PC-3 (cell line): ENCODE results near the gene C16orf74. TPM values are rescaled to one million over a fixed set of nuclear protein-coding genes. Genes with fewer than 3 reads are reported as not detected.

Source experiments
- ATAC-seq: fragments of 200-7000 bp; cut with Tn5 transposase; 2 replicates; pipeline ENCODE4 v1.9.1; 2020; ENCODE audit warnings: mild to moderate bottlenecking, moderate library complexity
- BruUV-seq: library from RNA; stranded (reverse); fragments of 400-500 nt; replicated peaks from 2 replicates; lab custom pipeline; 2021; lab: Mats Ljungman, UMichigan
- CTCF ChIA-PET: fragments of 300-600 bp; sonication (Branson Sonifier 250); formaldehyde crosslinking; loops from one replicate; lab custom pipeline; 2022; ENCODE audit warnings: antibody characterized with exemption; lab: Charles Lee
- POLR2A ChIA-PET: fragments of 300-600 bp; sonication (Branson Sonifier 250); formaldehyde crosslinking; loops from one replicate; lab custom pipeline; 2022; ENCODE audit warnings: antibody characterized with exemption; ENCODE audit not compliant: unreplicated experiment; lab: Charles Lee
- DNase-seq: peaks from one replicate; pipeline ENCODE4 v3.0.0-alpha.2; 2015
- H2AFZ ChIP-seq: fragments of 300-600 bp; sonication (generic); 2 replicates; pipeline ENCODE4 v1.6.0; 2016; ENCODE audit warnings: antibody characterized with exemption, low read length
- H3F3A ChIP-seq: fragments of 300-600 bp; sonication (generic); one replicate; pipeline ENCODE4 v1.6.0; 2017; ENCODE audit warnings: antibody characterized with exemption, low read length, control low read depth, mild to moderate bottlenecking; ENCODE audit not compliant: unreplicated experiment
- H3K27ac ChIP-seq: fragments of 300-600 bp; sonication (generic); 2 replicates; pipeline ENCODE4 v1.5.1; 2016; ENCODE audit warnings: mild to moderate bottlenecking, low read length
- H3K27me3 ChIP-seq: fragments of 300-600 bp; sonication (generic); 2 replicates; pipeline ENCODE4 v1.6.1; 2016; ENCODE audit warnings: low read length, mixed read lengths
- H3K36me3 ChIP-seq: fragments of 300-600 bp; sonication (generic); 2 replicates; pipeline ENCODE4 v1.6.1; 2016; ENCODE audit warnings: low read depth, mixed run types, low read length, mixed read lengths
- H3K4me1 ChIP-seq: fragments of 300-600 bp; sonication (generic); 2 replicates; pipeline ENCODE4 v1.5.1; 2016; ENCODE audit warnings: low read length; ENCODE audit not compliant: insufficient read depth
- H3K4me2 ChIP-seq: fragments of 300-600 bp; sonication (generic); 2 replicates; pipeline ENCODE4 v1.6.0; 2016; ENCODE audit warnings: low read length
- H3K4me3 ChIP-seq: fragments of 300-600 bp; sonication (generic); 2 replicates; pipeline ENCODE4 v1.5.1; 2016; ENCODE audit warnings: mild to moderate bottlenecking, low read length, mixed read lengths
- H3K79me2 ChIP-seq: fragments of 300-600 bp; sonication (generic); 2 replicates; pipeline ENCODE4 v1.6.1; 2017; ENCODE audit warnings: low read length, mixed read lengths
- H3K9ac ChIP-seq: fragments of 300-600 bp; sonication (generic); 2 replicates; pipeline ENCODE4 v1.6.0; 2016; ENCODE audit warnings: mild to moderate bottlenecking, low read length
- H3K9me2 ChIP-seq: fragments of 300-600 bp; sonication (generic); replicated peaks from 2 replicates; pipeline ENCODE4 v1.6.1; 2016; ENCODE audit warnings: mixed run types, low read length, mixed read lengths
- H3K9me3 ChIP-seq: fragments of 300-600 bp; sonication (generic); 2 replicates; pipeline ENCODE4 v1.6.1; 2016; ENCODE audit warnings: low read length, mixed read lengths
- H4K20me1 ChIP-seq: fragments of 300-600 bp; sonication (generic); 2 replicates; pipeline ENCODE4 v1.6.1; 2016; ENCODE audit warnings: low read length, mixed read lengths
- CTCF ChIP-seq: fragments of 300-600 bp; sonication (generic); conservative IDR thresholded peaks from 2 replicates; pipeline ENCODE4 v1.5.1; 2017; ENCODE audit warnings: antibody characterized with exemption, low read depth, mild to moderate bottlenecking, low read length
- EZH2 ChIP-seq: fragments of 300-600 bp; sonication (generic); IDR thresholded peaks from one replicate; pipeline ENCODE4 v1.6.1; 2017; ENCODE audit warnings: antibody characterized with exemption, mild to moderate bottlenecking, low read length; ENCODE audit not compliant: unreplicated experiment
- EZH2phosphoT487 ChIP-seq: fragments of 300-600 bp; sonication (generic); IDR thresholded peaks from 2 replicates; pipeline ENCODE4 v1.6.1; 2018; ENCODE audit warnings: mild to moderate bottlenecking, antibody characterized with exemption, low read length, borderline replicate concordance
- intact Hi-C: fragments of 100-400 bp; cut with micrococcal nuclease; formaldehyde crosslinking; loops from 2 replicates; pipeline ENCODE4 v1.9.0; 2023
- total RNA-seq: library from RNA; depleted of rRNA; stranded (reverse); fragments of >200 nt; gene quantifications from 2 replicates; pipeline ENCODE4 v1.2.3, GENCODE V29; 2014

Gene C16orf74
- total RNA-seq, 1 experiment from 2014 or later: 71.0 TPM

- H3K79me2 ChIP-seq: no peaks in the 10 kb centered on the region
- DNase-seq: no peak
- no peak overlapping the region for H3K4me3 ChIP-seq
- no peak overlapping the region for H3K4me2 ChIP-seq
- H3K4me1 ChIP-seq: peaks cover 8% of the 10 kb centered on the region
- no peaks in the 10 kb centered on the region for H3K9me3 ChIP-seq
- BruUV-seq: no TSS peak
- POLR2A ChIA-PET: interaction anchor here (0.7 kb wide), 1 partner anchor 147 kb away, joined by 6 read pairs; no protein-coding TSS in a partner anchor
- no peak for TF ChIP-seq CTCF
- no peak for TF ChIP-seq EZH2phosphoT487
- no peak for TF ChIP-seq EZH2
- no peaks in the 10 kb centered on the region for H3K27me3 ChIP-seq
- H4K20me1 ChIP-seq: no peaks in the 10 kb centered on the region
- H3K9ac ChIP-seq: no peak overlapping the region
- intact Hi-C loops: loop anchor here (5.0 kb wide), 1 partner anchor 86 kb away; no protein-coding TSS in a partner anchor
- no peak for ATAC-seq
- no peak overlapping the region for H2AFZ ChIP-seq
- CTCF ChIA-PET: no interaction called here
- no peak overlapping the region for H3K27ac ChIP-seq
- H3K9me2 ChIP-seq: no peaks in the 10 kb centered on the region
- no peaks in the 10 kb centered on the region for H3F3A ChIP-seq
- H3K36me3 ChIP-seq: no peaks in the 10 kb centered on the region
Observed at GRCh38 chr16:85762970-85763369, 12.1 kb upstream of the C16orf74 start.

- intact Hi-C loops: loop anchor here (5.0 kb wide), 1 partner anchor 85 kb away; no protein-coding TSS in a partner anchor
- ChIA-PET CTCF (no interaction called here), POLR2A (no interaction called here)
- TF ChIP-seq CTCF: no peak
- no peak for TF ChIP-seq EZH2phosphoT487
- TF ChIP-seq EZH2: no peak
- H3K4me3 ChIP-seq: no peak overlapping the region
- DNase-seq (no peak), ATAC-seq (no peak)
- no peak overlapping the region for H3K4me2 ChIP-seq
- no peak overlapping the region for H3K27ac ChIP-seq
- H3K36me3 ChIP-seq: no peaks in the 10 kb centered on the region
- H3K9ac ChIP-seq: no peak overlapping the region
- no peaks in the 10 kb centered on the region for H3K9me2 ChIP-seq
- H3F3A ChIP-seq: no peaks in the 10 kb centered on the region
- peaks cover 3% of the 10 kb centered on the region; the same call in 1 of the 2 replicates for H3K4me1 ChIP-seq
- H3K9me3 ChIP-seq: no peaks in the 10 kb centered on the region
- H3K27me3 ChIP-seq: no peaks in the 10 kb centered on the region
- no TSS peak for BruUV-seq
- no peaks in the 10 kb centered on the region for H4K20me1 ChIP-seq
- no peaks in the 10 kb centered on the region for H3K79me2 ChIP-seq
- H2AFZ ChIP-seq: no peak overlapping the region
Observed at GRCh38 chr16:85761861-85762260, 11.0 kb upstream of the C16orf74 start.

GRCh38 chr16:85759631-85760419 lies 8.9 kb upstream of the C16orf74 start:
- Histone ChIP-seq H3K27me3 (no peaks in the 10 kb centered on the region), H3K9me2 (no peaks in the 10 kb centered on the region), H3K4me2 (no peak overlapping the region), H3K4me1 (peaks cover 3% of the 10 kb centered on the region; the same call in 1 of the 2 replicates), H2AFZ (no peak overlapping the region), H3K9ac (no peak overlapping the region), H3K27ac (no peak overlapping the region), H3K9me3 (no peaks in the 10 kb centered on the region), H3K4me3 (no peak overlapping the region), H3K79me2 (no peaks in the 10 kb centered on the region), H3F3A (no peaks in the 10 kb centered on the region), H4K20me1 (no peaks in the 10 kb centered on the region), H3K36me3 (no peaks in the 10 kb centered on the region)
- intact Hi-C loops: loop anchor here (5.0 kb wide), 1 partner anchor 83 kb away; no protein-coding TSS in a partner anchor
- DNase-seq (peak; percentile 52), ATAC-seq (peak; percentile 66)
- ChIA-PET CTCF (no interaction called here), POLR2A (no interaction called here)
- TF ChIP-seq CTCF (peak; percentile 80), EZH2 (no peak), EZH2phosphoT487 (no peak)
- no TSS peak for BruUV-seq
